Esophagus mucosa (tissue), 1 donor: ENCODE data around the gene IRX6. TPM values are rescaled to one million over a fixed set of nuclear protein-coding genes. Genes with fewer than 3 reads are reported as not detected.

Source experiments
- ATAC-seq: fragments of 200-7000 bp; cut with Tn5 transposase; one replicate; pipeline ENCODE4 v1.9.1; 2020
- total RNA-seq: library from RNA; stranded (reverse); gene quantifications from one replicate; pipeline ENCODE4 v1.2.4, GENCODE V29; 2023
- donor health status: DM: yes; HTN: yes; CAD: no.

IRX6 gene
- total RNA-seq, 1 donor from 2014 or later = 0.08 TPM

DNA sequence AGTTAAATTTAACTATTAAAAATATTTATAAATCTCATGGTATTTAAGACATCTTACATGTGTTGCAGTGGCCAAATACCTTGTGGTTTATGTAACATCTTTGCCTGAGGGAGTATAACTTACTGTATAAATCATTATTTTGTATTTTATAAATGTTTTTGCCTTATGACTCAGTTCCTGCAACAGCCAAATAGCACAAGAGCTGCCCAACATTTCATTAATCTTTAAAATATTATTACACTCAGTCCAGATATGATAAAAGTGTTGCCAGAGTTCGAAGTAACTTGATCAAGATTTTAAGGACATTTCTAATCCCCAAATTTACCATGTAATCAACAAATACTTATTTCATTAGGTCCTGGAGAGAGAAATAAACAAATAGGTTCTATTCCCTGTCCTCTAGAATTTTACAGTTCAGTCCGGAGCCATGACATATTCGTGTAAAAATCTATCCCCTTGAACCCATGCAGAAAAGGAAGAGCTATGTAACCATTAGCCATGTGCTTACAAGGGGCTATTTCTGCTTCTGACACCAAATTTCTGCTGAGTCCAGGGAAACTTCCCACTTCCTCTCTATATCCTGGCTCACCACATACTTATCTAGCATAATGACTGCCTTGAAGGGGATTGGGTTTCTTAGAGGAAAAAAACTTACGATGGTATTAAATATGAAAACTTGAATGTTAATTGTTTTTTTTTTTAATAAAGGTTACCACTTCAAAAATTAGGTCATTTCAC lies 44.0 kb downstream of the IRX6 start:
- ATAC-seq = no peak

DNA sequence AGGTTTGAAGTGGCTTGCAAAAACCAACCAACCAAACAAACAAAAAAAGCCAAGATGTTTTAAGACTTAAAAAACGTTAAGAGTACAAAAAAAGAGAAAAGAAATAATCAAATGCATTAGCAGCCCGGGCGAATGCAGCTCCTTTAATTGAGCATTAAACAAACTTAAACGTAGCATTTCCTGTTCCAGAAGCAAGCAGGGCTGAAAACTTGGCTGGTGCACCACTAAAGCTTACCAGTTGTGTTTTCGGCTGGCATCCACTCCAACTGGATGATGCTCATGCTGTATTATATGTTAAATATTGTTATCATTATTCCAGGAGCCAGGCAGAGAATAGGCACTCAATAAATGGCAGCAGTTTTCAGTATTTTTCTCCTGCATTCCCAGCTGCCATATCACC lies 45.1 kb downstream of the IRX6 start:
- ATAC-seq = no peak

DNA sequence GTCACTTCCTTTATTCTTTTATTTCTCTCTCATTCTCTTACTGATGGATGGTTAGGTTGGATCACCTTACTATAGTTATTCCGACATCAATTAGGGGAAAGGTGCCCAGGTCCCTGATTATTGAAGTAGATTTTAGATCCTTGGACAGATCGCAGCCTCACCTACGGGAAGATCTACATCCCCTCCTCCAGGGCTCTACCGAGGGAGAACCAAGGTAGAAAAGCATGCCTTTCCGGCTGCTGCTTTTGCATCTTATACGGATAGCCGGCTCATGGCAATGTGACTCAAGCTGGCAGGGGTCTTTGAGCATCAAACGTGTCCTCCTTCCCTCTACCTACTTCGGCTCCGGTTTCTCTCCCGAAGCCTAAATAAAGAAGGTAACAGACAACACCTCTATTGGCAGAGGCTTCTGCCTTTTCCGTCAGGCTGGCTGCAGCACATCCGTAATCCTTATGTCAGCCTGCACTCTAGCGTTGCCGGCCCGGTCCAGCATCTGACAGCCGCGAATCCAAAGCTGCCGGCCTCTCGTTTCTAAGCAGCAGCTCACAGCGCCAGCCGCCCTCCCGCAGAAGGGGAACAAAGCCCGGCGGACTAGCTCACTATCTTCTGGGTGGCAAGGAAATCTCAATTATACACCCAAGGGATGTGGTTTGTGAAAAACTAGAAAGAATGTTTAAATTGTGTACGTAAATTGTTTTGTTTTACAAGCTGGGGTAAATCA lies 46.9 kb downstream of the IRX6 start:
- peak; percentile 57 for ATAC-seq

DNA sequence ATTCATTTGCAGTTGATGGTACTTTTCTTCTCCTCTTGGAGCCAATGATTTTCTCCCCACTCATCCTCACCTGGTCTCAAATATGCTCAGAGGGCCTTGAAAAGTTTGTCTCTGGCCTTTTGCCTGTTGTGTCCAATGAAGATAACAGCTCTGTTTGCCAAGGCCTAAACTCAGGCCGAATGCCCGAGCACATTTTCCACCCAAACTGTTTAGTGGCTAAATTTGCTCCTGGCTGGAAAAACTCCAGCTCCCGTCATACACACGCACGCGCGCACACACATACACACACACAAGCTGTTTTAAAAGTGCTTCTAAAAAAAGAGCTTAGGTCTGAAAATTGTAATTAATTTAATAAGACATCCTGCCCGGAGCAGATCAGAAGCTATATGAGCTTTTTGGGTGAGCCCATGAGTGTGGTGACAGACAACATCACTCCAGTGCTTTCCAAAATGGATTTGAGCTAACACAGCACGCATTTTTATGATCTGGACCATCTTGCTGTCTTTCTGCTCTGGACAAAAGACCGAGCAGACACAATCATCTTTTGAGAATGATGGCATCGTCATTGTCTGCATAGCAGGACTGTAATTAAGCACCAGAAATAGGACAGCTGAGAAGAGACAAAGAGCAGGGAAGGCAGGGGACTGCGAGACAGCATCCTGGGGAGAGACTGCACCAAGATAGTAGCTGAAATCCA lies 48.9 kb downstream of the IRX6 start:
- no peak for ATAC-seq

DNA sequence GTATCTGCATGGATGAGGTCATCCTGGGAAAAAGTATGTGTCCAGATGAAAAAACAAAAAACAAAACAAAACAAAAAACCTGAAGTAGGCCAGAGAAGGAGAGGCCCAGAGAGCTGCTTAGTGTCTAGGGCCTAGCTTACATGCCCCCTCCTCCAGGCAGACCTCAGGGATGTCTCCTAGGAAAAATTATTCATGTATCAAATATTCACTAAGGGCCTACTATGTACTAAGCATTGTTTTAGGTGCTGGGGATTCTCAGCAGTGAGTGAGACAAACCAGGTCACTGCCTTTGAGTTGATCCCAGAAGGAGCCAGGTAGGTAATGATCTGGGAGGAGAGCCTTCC lies 49.5 kb downstream of the IRX6 start:
- ATAC-seq = no peak

DNA sequence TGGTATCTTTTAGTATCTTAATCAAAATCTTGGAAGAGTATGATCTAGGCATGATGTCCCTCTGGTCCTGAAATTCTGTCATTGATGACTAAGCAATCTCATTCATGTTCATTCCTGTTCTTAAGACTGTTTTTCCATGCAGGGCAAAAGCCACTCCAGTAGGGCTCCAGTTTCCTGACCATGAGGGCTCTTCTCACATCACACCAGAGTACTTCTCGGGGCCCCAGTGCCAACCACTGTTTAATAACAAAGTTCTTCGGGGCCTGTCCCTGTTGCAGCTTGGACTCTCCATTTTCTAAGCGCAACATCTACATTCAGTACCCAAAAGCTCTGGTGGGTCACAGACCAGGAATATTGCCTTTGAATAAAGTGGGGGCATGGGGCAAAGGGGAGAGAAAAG lies 52.0 kb downstream of the IRX6 start:
- ATAC-seq = no peak

DNA sequence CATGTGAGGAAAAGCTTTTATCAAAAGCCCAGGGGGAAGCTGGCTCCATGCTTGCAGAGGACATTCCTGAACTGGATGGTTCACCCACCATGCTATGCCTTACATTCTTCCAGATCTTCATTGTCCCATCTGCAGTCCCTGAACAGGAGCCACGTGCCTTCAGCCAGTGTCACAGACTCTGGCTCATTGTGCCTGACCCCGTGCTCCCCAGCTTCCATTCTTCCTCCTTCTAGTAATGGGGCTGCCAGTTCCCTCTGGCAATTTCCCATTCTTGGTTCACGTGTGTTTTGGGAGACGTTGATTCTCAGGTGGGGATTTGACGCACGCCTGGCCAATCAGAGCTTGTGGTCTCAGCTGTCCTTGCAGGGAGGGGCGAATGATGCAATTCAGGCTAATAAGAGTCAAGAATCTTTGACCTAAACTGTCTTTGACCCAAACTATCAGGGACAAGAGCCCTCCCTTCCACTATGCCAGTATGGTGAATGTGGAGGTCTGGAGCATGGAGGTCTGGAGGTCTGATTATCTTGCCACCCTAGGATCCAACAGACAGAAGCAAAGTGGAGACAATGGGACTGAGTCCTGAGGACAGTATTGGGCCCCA lies 52.7 kb downstream of the IRX6 start:
- ATAC-seq = no peak

DNA sequence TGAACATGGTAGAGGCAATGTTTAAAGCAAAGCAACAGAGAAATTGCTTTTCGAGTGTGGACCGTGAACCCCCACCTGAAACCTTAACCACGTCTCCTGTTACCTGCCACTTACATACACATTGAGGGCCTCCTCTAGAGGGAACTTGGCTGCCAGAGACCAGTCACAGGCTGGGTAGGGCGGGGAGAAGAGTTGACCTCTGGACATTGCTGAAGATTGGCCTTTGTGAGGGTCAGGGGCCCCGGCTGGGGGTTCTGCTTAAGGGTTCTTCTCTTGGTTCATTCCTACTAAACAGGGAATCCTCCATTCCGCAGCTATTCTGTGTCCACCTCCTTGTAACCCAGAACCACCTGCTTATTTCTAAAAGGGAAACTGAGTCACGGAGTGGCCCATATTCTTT lies 53.8 kb downstream of the IRX6 start:
- ATAC-seq = no peak

DNA sequence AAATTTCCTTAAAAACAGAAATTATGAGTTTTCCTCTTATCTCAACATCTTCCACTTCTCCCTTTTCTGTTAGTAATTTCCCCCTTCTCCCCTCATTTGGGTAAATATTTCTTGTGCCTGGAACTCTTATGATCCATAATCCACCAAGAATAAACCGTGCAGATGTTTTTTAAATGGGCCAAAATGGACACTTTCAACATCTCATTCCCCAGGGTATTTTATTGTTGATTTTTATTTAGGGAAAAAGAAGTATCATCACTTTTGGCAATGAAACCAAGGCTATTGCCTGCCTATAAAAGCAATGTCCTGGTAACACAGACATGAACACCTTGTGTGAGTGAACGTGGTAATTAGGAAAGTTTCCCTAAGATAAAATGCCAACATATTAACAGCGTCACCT lies 54.6 kb downstream of the IRX6 start:
- ATAC-seq = no peak

DNA sequence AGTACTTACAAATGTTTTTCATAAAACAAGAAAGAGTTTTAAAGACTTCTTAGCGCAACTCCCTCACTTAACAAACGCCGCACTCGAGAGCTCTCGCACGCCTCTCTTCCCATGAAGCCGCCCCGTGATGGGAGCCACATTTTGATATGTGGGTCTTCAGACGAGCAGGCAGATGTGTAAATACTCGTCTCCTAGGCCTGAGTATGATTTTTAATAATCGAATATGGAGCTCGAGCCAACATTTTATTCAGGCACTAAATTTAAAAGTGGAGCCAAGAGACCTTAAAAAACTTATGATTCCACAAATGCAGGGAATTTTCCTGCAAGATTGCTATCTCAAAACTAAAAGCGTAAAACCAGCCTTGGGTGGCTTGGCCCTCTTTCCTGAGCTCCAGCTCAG lies 55.4 kb downstream of the IRX6 start:
- ATAC-seq = no peak

DNA sequence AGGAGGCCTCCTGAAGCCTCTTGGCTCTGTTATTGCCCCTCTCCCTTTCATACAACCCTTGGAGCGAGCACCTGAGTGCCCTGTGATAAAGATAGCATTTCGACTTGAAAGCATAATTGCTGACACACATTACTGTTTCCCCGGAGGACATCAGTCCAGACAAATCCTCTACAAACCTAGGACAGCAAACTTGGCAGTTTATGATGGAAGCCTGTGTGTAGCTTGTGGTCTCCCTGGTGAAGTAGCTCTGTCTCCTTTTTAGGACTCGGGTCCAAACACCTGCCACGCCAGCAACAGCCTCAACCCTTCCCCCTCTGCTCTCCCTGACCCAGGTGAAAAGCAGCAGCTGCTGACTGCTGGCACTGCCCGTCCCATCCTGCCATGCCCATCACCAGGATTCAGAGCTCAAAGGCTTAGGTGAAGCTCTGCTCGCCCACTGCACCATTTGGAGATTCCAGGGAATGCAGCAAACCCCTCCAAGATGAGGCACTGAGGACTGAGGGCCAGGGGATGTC lies 55.9 kb downstream of the IRX6 start:
- ATAC-seq = no peak

Other genes starting within 250 kb of the IRX6 start
- gene MMP2, start 155.0 kb downstream of the IRX6 start, total RNA-seq = 18.5 TPM
- 9.8 TPM for gene LPCAT2, start 184.9 kb downstream of the IRX6 start, total RNA-seq
- gene CAPNS2, start 242.5 kb downstream of the IRX6 start, total RNA-seq = 28.0 TPM